Dedifferentiated amniotic fluid mesenchymal stem cell (primary cell): ENCODE measurements around the gene DPF3.
"Not testable (repeated sequence)": the region's sequence is repeated elsewhere in the genome, so short reads cannot be mapped to it uniquely, and the experiment has no call there.

Source experiments
- DNase-seq: peaks from one replicate; pipeline ENCODE4 v3.0.0-alpha.2; 2016; ENCODE audit errors: extremely low spot score

DPF3 gene

DNA sequence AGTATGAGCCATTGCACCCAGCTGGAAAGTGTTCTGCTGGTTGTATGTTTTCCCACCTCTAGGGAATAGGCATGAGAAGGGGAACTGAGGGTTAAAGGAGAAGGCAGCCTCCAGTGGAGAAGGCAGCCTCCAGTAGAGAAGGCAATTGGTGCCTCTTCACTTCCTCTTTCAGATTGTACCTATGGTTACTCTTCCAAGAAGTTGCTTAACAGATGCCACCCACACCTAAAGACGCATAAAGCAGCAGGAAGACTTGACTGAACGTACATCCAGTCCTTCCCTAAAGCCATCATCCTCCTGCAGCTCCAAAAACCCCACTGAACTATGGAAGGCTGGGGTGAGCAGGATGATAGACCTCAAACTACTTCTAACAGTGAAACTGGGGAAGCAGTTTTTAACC is 13.1 kb downstream of the DPF3 start:
- DNase-seq: no peak

DNA sequence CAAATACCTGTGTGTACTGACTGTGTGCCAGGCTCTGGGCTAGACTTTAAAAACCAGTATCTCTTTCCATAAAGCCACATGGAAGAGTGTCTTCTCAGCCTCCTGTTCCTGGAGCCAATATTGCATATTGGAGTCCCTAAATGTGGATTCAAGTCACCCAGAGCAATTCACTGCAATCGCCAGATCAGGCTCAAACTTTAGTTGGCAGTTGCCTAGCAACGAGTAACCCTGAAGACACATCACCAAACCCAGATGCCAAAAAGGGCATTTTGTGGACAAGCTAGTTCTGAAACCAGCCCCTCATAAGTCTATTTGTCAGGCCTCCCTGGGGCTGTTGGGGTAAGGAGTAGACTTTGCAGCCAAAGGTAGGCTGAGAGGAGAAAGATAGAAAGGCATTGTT is 13.7 kb downstream of the DPF3 start:
- DNase-seq: no peak

DNA sequence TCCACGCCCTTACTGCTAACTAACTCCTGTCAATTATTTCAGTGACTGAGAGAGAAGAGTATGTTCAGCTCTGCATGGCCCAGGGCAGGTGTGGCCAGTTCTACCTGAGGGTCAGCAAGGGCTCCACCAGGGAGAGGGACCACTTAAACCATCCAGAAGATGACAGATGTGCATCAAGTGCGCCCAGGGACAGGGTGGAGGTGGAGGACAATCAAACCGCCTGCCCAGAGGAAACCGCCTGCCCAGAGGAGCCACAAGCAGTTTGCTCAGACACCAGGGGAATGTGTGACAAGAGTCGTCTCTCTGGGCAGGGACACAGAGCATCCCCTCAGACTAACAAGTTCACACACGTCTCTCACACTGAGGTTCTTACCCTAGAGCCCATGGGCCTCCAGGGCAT is 14.5 kb downstream of the DPF3 start:
- DNase-seq: no peak

DNA sequence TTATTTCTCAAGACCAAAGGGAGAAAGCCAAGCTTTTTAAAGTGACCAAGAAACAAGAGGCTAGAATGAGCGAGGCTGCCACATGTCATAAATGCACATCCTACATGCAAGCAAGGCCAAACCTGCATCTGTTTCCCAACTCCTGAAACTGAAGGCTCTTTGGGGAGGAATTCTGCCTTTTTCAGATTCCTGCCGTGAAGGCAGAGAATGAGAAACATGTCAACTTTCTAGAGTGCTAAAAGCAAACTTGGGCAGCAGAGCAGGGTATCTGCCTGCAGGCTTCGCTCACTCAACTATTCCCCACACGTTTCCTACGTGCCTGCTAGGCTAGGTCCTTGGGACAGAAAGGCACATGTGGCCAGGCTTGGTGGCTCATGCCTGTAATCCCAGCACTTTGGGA is 15.2 kb downstream of the DPF3 start:
- DNase-seq: no peak

DNA sequence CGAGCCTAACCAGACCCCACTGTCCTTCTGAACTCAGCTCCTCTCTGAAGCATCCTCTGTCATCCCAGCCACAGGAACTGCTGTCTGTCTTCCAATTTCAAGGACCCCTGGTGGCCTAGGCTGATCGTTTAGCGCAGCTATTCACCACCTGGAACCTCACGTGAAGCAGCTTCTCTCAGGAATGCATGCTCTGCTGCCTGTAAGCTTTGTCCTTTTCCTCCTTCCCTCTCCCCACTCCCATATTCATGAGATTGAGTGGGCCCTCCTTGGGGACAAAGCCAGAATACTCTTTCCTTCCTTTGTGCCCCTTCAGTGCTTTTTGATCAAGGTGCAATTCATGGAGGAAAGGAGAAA is 17.2 kb downstream of the DPF3 start:
- no peak for DNase-seq

DNA sequence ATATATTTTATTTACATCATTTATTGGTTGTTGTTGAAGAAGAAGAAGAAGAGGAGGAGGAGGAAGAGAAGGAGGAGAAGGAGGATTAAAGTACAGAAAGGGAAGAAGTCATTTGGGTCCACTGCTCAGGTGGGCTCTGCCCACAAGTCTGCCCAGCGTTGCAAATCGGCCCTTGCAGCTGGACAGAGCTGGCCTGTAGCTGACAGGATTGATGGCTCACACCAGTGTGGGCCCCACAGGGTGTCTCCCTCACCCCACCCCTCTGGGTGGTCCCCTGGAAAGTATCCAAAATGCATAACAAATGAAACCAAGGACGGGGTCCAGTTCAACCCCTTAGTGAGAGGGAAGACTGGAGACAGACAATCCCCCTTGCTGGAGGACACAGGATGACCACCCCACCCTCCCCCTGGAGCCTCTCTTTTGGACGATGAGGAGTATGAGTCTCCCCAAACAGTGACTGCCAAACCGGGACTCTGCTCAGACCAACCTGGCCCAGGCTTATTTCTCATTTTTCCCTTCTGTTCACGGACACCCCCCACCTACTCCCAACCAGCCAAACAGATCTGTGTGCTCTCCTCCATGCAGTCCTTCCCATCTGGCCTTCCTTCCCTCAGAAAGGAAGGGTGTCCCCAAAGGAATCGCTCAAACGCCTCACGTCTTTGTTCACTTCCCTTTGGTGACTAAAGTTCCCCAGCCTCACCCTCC is 17.7 kb downstream of the DPF3 start:
- DNase-seq: no peak

DNA sequence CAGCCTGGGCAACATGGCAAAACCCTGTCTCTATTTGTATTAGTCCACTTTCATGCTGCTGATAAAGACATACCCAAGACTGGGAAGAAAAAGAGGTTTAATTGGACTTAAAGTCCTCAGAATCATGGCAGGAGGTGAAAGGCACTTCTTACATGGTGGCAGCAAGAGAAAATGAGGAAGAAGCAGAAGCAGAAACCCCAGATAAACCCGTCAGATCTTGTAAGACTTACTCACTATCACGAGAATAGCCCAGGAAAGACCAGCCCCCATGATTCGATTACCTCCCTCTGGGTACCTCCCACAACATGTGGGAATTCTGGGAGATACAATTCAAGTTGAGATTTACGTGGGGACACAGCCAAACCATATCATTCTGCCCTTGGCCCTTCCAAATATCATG is 23.0 kb downstream of the DPF3 start:
- not testable (repeated sequence) for DNase-seq

DNA sequence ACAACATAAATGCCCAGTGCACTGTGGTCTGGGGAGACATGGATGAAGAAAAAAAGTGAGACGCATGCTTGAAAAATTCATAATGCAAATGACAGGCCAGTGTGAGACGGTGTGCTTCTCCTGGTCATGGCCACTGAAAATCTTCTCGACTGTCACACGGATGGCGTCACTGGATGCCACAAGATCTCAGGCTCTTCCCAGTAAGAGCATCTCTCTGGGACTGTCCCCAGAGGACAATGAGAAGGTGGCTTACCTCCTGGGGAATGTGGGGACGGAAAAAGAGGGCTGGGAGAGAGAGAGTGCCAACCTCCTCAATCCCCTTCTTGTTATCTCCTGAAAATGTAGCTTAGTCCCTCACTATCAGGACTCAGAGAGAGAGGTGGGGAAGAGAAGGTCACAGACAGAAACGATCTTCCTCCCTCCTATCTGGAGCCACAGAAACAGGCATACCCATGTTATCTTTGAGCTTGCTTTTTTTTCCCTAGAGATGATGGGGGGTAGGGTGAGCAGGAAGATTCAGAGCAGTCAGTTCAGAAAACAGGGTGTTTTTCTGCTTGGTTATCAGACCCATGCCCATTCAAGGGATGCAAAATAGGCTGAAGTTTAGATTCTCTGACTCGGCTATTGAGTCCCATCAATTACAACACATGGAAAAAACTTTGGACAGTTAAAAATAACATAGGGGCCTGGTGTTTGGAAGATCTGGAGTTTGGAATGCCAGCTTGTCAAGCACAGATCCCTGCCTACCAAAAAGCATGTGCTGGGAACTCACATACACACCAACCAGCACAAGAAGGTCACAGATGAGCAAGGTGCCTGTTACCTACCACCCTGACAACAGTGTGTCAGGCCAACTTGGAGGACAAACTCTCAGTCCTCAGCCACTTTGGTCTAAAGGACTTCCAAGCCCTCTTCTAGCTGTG is 24.2 kb downstream of the DPF3 start:
- no peak for DNase-seq

DNA sequence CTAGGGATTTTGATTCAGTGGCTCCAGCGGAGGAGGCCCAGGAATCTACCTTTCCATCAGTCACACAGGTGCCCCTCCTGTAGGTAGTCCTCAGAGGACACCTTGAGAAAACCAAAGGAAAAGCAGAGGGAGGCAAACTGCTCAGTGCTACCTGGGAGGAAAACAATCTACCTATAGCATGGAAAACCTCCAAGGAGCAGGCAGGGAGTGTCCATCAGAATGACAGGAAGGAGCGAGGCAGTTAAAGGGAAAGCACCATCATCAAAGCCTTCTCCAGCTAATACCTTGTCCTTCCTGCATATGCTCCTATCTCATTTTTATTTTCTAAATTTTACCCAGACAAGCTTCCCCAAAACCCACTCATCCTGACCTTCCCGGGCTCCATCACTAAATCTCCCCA is 25.4 kb downstream of the DPF3 start:
- DNase-seq: no peak

DNA sequence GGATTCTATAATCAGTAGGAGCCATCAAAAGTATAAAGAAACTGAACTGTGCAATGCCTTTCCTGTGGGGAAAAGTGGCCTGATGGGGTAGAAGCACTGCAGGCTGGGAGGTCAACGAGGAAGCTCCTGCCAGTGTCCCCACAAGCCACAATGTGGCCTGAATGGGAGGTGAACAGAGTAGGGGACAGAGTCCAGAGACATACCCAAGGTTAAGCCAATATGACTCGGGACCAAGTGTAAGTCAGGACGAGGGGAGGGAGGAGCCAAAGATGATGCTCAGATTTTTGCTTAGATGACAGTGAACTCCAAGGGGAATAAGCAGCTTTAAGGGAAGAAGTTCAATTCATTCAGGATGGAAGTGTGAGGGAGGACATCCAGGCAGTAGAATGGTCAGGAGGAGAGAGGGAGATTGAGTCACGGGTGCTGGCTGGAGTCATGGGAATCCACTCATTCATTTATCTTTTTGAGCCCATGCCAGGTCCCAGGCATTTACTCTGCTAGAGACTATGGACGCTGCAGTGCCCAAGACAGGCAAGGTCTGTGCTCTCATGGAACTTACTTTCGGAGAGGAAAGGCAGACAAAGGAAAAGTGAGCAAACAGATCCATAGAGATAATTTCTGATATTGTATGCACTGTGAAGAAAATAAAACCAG is 29.1 kb downstream of the DPF3 start:
- no peak for DNase-seq

DNA sequence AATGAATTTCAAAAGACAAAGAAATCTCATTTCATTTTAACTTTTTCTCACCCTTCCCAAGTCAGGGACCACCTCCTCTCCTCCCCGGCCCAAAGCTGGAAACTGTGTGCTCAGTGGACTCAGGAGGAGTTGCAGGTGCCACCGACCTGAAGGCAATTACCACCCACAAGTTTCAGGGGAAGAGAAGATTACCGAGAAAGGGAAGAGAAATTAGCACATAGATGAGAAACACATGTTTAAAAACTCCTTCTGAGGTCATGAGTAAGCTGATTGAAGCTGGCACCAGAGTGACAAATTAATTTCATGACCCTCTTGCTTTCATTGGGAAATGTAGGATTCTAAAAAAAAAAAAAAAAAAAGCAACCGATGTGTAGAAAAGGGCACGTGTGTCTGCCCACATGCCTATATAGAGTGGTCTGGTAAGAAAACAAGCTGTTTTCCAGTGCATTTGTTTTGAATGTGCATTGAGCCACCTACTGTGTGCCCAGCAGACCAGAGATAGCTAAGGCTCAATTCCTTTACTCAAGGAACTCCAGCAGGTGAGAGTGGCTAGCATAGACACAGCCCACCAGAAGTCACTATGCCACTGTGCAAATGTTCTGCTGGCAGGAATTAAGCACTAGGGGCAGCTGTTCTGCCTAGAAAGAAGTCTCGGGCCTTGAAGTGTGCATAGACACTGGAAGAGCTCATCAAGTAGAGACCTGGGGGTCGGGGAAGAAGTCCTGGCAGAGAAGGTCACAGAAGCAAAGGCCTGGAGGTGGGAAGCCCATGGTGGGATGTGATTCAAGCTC is 30.5 kb downstream of the DPF3 start:
- no peak for DNase-seq

DNA sequence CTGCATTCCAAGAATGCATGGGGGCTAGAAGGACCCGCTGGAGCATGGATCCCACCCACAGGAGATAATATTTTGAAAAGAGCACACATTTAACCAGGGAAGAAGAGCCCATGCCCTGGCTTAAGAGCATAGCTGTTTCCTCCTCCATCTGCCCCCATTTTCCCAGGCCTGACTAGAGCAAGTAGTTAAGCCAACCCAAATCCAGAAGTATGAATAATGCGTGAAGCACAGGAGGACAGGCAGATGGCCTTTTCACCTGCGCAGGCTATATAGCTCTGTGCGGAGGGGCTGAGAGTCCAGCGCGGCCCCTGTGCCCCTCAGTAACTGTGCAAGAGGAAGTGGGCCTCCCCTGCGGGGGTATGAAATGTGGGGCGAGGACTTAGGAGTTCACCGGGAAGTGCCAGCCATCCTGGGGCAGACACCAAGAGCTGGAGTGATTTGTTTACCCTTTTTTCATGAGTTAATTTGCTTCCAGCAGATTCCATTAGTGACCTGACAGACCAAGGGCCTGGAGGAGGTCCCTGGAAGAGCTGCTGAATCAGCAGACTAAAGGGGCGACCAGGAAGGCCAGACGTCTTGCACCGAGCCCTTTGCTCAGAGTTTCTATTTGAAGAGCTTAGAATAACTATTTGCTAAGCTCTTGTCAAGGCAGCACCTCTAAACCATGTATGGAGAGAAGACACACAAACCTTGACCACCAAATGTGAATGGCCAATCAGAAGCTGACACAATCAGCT is 37.2 kb downstream of the DPF3 start:
- DNase-seq: no peak

DNA sequence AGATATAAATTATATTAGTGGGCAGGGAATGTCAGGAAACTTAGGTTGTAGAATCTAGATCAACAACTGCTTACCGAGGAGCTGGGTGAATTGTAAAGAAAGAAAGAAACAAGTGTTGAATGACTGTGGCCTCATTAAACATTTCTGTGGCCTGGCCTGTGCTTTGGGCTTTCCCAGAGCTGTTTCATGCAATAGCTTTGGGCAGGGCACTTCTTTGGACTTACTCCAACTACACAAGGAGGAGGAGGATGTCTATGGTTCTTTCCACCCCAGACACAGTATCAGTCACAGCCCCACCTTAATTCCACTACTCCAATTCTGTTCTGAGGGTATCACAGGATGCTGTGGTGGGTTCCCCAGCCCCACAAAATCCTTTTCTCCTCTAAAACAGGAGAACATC is 38.0 kb downstream of the DPF3 start:
- DNase-seq: peak; percentile 62

DNA sequence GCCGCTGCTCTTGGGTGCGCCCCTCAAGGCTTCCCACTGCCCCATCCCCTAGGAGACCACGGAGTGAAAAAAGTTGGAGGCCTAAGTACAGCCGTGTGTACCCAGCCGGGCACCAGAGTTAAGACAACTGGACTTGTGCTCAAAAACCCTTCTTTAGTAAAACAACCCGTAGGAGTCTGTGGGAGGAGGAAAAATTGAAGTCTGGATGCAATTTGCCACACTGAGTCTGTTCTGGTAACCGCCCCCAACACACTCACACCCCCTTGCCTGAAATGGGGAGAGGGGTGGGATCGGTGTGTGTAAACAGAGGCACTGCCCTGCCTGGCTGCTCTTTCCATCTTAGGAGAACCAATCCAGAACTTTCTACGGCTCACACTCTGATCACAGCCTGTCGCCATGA is 41.7 kb downstream of the DPF3 start:
- no peak for DNase-seq

DNA sequence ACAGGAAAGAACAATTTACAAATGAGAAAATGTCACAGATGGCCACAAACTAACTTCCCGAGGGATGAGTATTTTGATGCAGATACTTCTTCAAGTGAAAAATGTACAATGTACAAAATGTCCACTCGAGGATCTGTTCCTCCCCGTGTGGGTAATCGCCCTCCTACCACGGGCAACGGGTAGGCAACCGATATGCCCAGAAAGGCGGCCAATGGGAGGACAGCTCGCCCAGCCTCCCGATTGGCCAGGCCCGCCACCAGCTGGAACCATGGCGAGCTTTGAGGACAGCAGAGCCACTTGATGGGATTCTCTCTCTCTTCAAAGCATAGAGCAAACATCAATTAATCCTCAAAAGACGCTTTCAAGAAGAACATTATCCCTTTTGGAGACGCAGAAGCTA is 42.3 kb downstream of the DPF3 start:
- DNase-seq: no peak

DNA sequence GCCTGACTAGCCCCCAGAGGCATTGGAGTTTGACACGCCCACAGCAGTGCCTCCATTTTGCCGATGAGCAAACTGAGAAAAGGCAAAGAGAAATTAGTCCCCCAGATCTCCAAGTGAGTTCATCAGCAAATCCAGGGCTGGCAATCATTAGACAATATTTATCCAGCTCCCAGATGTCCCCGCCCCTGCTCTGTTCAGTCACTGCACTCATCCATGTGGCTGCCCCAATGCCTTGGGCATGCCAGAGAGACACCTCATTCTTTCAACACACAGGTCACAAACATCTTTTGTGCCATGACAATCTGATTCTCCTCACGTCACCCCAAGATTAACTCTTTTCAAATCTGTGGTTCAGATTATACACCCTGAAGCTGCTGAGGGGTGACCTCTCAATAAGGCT is 43.5 kb downstream of the DPF3 start:
- DNase-seq: no peak

DNA sequence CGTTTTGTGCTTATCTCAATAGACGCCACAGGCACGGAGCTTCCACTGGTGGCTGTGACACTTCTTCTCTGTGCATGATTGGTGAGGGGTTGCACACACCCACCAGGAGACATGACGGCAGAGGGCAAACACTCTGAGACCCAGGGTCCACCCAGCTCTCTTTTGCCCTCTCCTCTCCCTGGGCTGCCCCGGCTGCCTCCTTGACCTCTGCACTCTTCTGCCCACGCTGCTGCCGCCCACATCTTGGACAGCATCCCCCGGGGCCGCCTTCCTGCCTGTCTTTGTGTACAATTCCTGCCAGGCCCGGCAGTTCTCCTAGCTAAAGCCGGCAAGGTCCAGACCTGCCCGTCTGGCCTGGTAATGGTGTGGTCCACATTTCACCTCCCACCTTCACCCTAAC is 44.7 kb downstream of the DPF3 start:
- no peak for DNase-seq

DNA sequence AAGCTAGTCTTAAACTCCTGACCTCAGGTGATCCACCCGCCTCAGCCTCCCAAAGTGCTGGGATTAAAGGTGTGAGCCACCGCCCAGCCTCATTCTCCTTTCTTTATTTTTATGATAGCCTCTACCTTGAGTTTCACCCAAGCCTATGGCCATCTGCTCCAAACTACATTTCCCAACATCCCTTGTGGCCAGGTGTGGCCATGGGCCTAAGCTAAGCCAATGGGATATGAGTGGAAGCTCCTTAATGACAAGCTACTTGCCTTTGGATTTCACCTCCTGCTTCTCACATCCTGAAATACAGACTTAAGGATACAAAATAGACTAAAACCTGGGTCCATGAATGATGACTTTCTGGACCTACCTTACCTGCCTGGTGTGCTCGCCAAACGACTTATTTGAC is 46.2 kb downstream of the DPF3 start:
- DNase-seq: no peak

DNA sequence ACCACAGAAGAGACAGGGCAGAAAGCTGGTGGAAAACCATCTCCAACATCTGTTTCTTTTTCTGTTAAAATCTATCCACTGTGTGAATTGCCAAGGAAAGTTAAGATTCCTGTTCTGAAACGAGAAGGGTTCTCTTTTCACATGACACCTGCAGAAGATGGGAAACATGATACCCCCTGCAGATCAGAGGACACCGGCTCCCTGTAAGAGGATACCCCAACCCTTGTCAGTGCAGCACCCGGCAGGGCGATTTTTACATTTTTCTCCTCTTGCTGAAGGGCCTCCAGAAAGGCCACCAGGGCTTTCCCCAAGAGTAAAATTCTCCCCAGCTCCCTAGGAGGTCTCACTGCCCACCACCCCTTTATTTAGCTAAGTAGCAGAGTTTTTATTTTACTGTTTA is 48.2 kb downstream of the DPF3 start:
- DNase-seq: no peak

DNA sequence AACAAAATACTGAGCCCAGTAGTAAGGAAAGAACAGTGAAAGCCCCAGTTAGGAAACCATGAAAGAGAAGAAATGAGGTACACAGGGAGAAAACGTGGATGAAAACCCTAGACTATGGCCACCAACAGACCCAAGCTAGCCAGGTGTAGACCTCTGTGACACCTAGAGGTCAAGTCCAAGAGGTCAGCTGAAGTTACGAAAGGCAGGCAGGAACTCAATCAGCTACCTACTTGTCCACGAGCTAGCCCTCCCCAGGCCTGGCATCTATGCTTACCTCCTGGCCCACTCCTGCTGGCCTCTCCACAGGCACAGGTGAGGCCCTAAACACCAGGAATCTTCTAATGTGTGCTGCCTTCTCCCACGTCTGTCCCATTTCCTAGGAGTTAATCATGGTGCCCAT is 48.7 kb downstream of the DPF3 start:
- DNase-seq: no peak

DNA sequence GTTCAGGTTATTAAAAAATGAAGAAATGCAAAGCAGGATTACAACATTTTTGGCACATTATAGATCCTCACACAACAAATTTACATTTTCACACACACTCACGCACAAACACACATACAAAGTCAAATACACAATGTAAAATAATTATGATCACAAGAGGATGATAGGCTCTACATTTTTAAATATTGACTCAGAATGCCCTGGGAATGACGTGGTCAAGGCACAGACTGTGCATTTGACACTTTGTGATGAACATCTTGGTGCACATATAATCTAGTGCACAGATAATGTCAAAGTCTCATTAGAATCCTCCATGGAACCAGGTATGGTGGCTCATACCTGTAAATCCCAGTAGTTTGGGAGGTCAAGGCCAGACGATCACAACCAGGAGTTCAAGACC is 49.4 kb downstream of the DPF3 start:
- DNase-seq: no peak
